Loucy (cell line): ENCODE results near the gene FAM161A.
"Not testable (repeated sequence)": the region's sequence is repeated elsewhere in the genome, so short reads cannot be mapped to it uniquely, and the experiment has no call there.

Source experiments
- H2AFZ ChIP-seq: fragments of 200-600 bp; sonication (generic); 2 replicates; pipeline ENCODE4 v1.6.0; 2016; ENCODE audit warnings: antibody characterized with exemption, mild to moderate bottlenecking, low read length, moderate library complexity
- H3F3A ChIP-seq: fragments of 200-600 bp; 2 replicates; pipeline ENCODE4 v1.6.0; 2016; ENCODE audit warnings: antibody characterized with exemption, low read depth, mild to moderate bottlenecking
- H3K27me3 ChIP-seq: fragments of 200-600 bp; sonication (generic); 2 replicates; pipeline ENCODE4 v1.6.1; 2014; ENCODE audit warnings: low read length, mild to moderate bottlenecking; ENCODE audit not compliant: insufficient read depth, poor library complexity, severe bottlenecking
- H3K36me3 ChIP-seq: fragments of 200-600 bp; sonication (generic); 2 replicates; pipeline ENCODE4 v1.6.1; 2016; ENCODE audit warnings: low read length; ENCODE audit not compliant: insufficient read depth
- H3K4me1 ChIP-seq: fragments of 200-600 bp; sonication (generic); 2 replicates; pipeline ENCODE4 v1.5.1; 2014; ENCODE audit warnings: low read length, mild to moderate bottlenecking; ENCODE audit not compliant: insufficient read depth, poor library complexity, severe bottlenecking
- H3K4me2 ChIP-seq: fragments of 200-600 bp; sonication (generic); 2 replicates; pipeline ENCODE4 v1.6.0; 2014; ENCODE audit warnings: antibody characterized with exemption, low read length, low read depth, mild to moderate bottlenecking; ENCODE audit not compliant: poor library complexity, severe bottlenecking
- H3K4me3 ChIP-seq: fragments of 200-600 bp; sonication (generic); 2 replicates; pipeline ENCODE4 v1.5.1; 2014; ENCODE audit warnings: low read length, mild to moderate bottlenecking, mixed read lengths; ENCODE audit not compliant: poor library complexity, severe bottlenecking
- H3K79me2 ChIP-seq: fragments of 200-600 bp; sonication (generic); 2 replicates; pipeline ENCODE4 v1.6.1; 2014; ENCODE audit warnings: low read length; ENCODE audit not compliant: insufficient read depth
- H3K9ac ChIP-seq: fragments of 200-600 bp; sonication (generic); 2 replicates; pipeline ENCODE4 v1.6.0; 2014; ENCODE audit warnings: mild to moderate bottlenecking, low read depth, low read length, moderate library complexity; ENCODE audit not compliant: poor library complexity, severe bottlenecking
- H3K9me2 ChIP-seq: fragments of 200-600 bp; sonication (generic); replicated peaks from 2 replicates; pipeline ENCODE4 v1.6.1; 2016; ENCODE audit warnings: low read depth, low read length, mixed read lengths
- H3K9me3 ChIP-seq: fragments of 200-600 bp; sonication (generic); 2 replicates; pipeline ENCODE4 v1.6.1; 2014; ENCODE audit warnings: mild to moderate bottlenecking, antibody characterized with exemption, low read length, low read depth; ENCODE audit not compliant: insufficient read depth
- H4K20me1 ChIP-seq: fragments of 200-600 bp; sonication (generic); 2 replicates; pipeline ENCODE4 v1.6.0; 2014; ENCODE audit warnings: antibody characterized with exemption, low read length, mild to moderate bottlenecking; ENCODE audit not compliant: insufficient read depth, poor library complexity, severe bottlenecking
- EZH2phosphoT487 ChIP-seq: fragments of 200-600 bp; IDR thresholded peaks from 2 replicates; pipeline ENCODE4 v1.6.1; 2018; ENCODE audit warnings: antibody characterized with exemption, mild to moderate bottlenecking, moderate library complexity, borderline replicate concordance
- TF ChIP-seq, protein P1 (sequence below): fragments of 200-600 bp; sonication (generic); conservative IDR thresholded peaks from 2 replicates; pipeline ENCODE4 v1.5.1; 2014; ENCODE audit warnings: mild to moderate bottlenecking, antibody characterized with exemption, low read length

The FAM161A gene

GRCh38 chr2:61816480-61817355 lies 37.1 kb downstream of the FAM161A start:
- Histone ChIP-seq H3K79me2 (no peaks in the 10 kb centered on the region), H3K9ac (no peak overlapping the region), H3K4me2 (no peak overlapping the region), H4K20me1 (no peaks in the 10 kb centered on the region), H3K4me1 (no peaks in the 10 kb centered on the region), H3K27me3 (no peaks in the 10 kb centered on the region), H3K4me3 (no peak overlapping the region), H3K9me2 (no peaks in the 10 kb centered on the region), H3F3A (no peaks in the 10 kb centered on the region), H2AFZ (no peak overlapping the region), H3K36me3 (no peaks in the 10 kb centered on the region), H3K9me3 (no peaks in the 10 kb centered on the region)
- TF ChIP-seq, protein P1, sequence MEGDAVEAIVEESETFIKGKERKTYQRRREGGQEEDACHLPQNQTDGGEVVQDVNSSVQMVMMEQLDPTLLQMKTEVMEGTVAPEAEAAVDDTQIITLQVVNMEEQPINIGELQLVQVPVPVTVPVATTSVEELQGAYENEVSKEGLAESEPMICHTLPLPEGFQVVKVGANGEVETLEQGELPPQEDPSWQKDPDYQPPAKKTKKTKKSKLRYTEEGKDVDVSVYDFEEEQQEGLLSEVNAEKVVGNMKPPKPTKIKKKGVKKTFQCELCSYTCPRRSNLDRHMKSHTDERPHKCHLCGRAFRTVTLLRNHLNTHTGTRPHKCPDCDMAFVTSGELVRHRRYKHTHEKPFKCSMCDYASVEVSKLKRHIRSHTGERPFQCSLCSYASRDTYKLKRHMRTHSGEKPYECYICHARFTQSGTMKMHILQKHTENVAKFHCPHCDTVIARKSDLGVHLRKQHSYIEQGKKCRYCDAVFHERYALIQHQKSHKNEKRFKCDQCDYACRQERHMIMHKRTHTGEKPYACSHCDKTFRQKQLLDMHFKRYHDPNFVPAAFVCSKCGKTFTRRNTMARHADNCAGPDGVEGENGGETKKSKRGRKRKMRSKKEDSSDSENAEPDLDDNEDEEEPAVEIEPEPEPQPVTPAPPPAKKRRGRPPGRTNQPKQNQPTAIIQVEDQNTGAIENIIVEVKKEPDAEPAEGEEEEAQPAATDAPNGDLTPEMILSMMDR: no peak
- TF ChIP-seq EZH2phosphoT487: no peak

- TF ChIP-seq, protein P1: no peak
- TF ChIP-seq EZH2phosphoT487: no peak
- Histone ChIP-seq H3K79me2 (no peaks in the 10 kb centered on the region), H3K36me3 (no peaks in the 10 kb centered on the region)
Measured at GRCh38 chr2:61814539-61815160, 39.2 kb downstream of the FAM161A start.

DNA sequence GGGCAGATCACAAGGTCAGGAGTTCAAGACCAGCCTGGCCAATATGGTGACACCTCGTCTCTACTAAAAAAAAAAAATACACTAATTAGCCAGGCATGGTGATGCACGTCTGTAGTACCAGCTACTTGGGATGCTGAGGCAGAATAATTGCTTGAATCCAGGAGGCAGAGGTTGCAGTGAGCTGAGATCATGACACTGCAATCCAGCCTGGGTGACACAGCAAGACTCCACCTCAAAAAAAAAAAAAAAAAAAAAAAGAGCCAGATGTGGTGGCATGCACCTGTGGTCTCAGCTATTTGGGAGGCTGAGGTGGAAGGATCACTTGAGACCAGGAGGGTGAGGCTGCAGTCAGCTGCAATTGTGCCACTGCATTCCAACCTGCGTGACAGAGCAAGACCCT lies 40.5 kb downstream of the FAM161A start:
- H3K4me1 ChIP-seq, H3K9me2 ChIP-seq, H4K20me1 ChIP-seq, H2AFZ ChIP-seq, H3K4me3 ChIP-seq, H3K27me3 ChIP-seq, H3K79me2 ChIP-seq, H3K9me3 ChIP-seq, H3K9ac ChIP-seq, H3F3A ChIP-seq, H3K36me3 ChIP-seq, H3K4me2 ChIP-seq: not testable (repeated sequence)

More at GRCh38 chr2:61814539-61815160, 39.2 kb downstream of the FAM161A start:
- Histone ChIP-seq H3K9me3 (no peaks in the 10 kb centered on the region), H3F3A (no peaks in the 10 kb centered on the region), H2AFZ (peak overlapping the region; percentile 43; the same call in 1 of the 2 replicates), H3K4me3 (no peak overlapping the region), H3K9me2 (no peaks in the 10 kb centered on the region), H3K9ac (no peak overlapping the region), H3K4me2 (no peak overlapping the region), H3K4me1 (no peaks in the 10 kb centered on the region), H4K20me1 (no peaks in the 10 kb centered on the region), H3K27me3 (no peaks in the 10 kb centered on the region)
